ENCODE results near the gene PIM1.
A peak's percentile ranks its signal among the peaks of the same experiment; 100 is the strongest.

The PIM1 gene

DNA sequence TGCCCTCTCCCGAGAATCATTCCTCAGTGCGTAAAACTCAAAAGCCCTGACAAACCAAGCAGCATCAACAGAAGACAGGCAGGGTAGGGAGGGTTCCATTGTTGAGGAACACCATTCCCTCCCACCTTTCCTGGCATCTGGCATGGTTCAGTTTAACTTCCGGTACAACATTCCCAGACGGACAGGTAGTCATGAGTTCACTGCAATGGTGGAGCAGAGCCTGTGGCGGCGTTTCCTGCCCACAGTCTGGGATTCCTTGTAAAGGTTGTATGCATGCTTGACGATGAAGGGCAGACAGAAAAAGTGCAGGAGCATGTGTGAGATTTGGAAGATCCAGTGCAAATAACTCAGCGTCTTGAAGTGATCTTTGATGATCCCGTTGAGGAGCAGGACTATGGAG, 42.3 kb downstream of the PIM1 start:
- FAIRE-seq (peak; percentile 31), DNase-seq (ENCODE audit: insufficient read length, low spot score) (no peak)

DNA sequence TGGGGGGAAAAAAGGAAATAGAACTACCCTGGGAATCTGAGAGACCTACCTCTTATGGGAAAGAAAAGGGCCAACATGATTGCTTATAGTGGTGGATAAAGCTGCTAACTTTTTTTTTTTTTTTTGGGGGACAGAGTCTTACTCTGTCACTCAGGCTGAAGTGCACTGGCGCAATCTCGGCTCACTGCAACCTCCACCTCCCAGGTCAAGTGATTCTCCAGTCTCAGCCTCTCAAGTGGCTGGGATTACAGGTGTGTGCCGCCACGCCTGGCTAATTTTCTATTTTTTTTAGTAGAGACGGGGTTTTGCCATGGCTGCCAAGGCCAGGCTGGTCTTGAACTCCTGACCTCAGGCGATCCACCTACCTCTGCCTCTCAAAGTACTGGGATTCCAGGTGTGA, 48.1 kb downstream of the PIM1 start:
- DNase-seq (ENCODE audit: insufficient read length, low spot score) = no peak
- no peak for FAIRE-seq

DNA sequence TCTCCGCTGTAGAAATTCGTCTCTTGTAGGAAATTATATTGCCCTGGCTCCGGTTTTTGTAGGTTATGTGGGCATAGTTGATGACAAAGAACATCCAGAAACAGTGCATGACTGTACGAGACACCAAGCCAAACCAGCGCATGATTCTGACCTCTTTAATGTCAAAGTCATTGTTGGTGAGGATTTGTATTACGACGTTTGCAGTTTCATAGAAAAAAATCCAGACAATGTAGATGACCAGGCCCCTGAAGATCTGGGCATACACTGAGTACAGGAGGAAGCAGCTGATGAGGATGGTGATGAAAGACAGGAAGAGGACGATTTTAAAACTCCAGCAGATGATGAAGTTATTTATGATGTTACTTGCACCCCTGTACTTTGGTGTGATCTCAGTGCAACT, 48.6 kb downstream of the PIM1 start:
- DNase-seq (ENCODE audit: insufficient read length, low spot score) (no peak), FAIRE-seq (no peak)

- FAIRE-seq (no peak), DNase-seq (ENCODE audit: insufficient read length, low spot score) (no peak)
Observed at GRCh38 chr6:37221585-37222124, 51.7 kb downstream of the PIM1 start.

GRCh38 chr6:37222125-37222967, 52.4 kb downstream of the PIM1 start:
- DNase-seq (ENCODE audit: insufficient read length, low spot score) (peak; percentile 91), FAIRE-seq (peak; percentile 93)

DNA sequence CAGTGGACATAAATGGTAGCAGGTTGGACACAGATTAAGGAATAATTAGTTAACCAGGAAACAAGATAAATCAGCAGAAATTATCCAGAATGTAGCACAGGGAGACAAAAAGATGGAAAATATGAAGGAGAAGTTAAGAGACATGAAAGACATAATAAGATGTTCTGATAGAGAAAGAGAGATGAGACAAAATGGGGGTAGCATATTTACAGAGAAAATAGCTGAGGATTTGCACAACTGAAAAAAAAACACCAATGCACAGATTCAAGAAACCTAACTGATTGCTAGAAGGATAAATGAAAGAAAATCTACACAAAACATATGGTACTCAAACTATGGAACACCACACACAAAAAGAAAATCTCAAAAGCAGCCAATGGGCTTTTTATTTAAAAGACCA, 53.0 kb downstream of the PIM1 start:
- DNase-seq (ENCODE audit: insufficient read length, low spot score) = no peak
- FAIRE-seq = no peak
